Measurements from ENCODE around the gene NDUFS7.

The NDUFS7 gene

GRCh38 chr19:1360818-1361461 is 22.8 kb upstream of the NDUFS7 start:
- H3K4me3 Mint-ChIP-seq, result no peak overlapping the region
- H3K27ac Mint-ChIP-seq, result no peak overlapping the region
- H3K36me3 Mint-ChIP-seq (ENCODE audit: low read depth), result peaks cover 50% of the 10 kb centered on the region
- ATAC-seq, result no peak
- no peaks in the 10 kb centered on the region for H3K9me3 Mint-ChIP-seq
- peaks cover 40% of the 10 kb centered on the region for H3K4me1 Mint-ChIP-seq
- no peaks in the 10 kb centered on the region for H3K27me3 Mint-ChIP-seq
- no peak for DNase-seq

DNA sequence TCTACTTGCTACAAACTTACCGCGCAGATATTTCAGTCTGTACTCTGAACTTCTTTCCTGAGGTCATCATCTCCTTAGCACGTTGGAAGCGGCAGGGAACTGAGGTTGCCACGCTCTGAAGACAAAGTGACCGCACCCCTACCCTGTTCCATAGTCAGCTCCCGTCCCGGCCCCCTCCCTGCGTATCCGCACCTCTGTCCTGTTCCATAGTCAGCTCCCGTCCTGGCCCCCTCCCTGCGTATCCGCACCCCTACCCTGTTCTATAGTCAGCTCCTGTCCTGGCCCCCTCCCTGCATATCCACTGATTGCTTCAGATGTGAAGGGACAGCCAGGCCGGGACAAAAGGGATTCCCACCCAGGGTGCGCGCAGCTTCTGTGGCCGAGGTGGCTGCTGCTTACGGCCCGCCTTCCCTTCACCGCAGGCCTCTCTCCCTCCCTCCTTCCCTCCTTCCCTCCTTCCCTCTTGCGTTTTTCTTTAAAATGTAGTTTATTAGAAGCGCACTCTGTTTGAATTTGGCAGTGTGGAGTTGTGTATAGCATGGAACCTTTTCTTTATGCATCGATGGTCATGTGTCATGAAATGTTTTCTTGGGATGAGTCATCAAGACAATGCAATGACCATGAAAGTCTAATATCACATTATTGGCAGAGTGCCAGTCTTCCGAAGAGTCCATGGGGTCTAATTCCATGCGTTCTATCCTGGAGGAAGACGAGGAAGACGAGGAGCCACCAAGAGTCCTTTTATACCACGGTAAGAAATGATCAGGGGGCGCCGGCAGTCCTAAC is 21.9 kb upstream of the NDUFS7 start:
- Mint-ChIP-seq H3K36me3 (ENCODE audit: low read depth) (peaks cover 49% of the 10 kb centered on the region), H3K9me3 (no peaks in the 10 kb centered on the region), H3K4me1 (peaks cover 34% of the 10 kb centered on the region), H3K4me3 (no peak overlapping the region), H3K27ac (no peak overlapping the region), H3K27me3 (no peaks in the 10 kb centered on the region)
- no peak for ATAC-seq
- DNase-seq, result no peak

- H3K4me1 Mint-ChIP-seq, result peaks cover 31% of the 10 kb centered on the region
- H3K27me3 Mint-ChIP-seq, result no peaks in the 10 kb centered on the region
- no peaks in the 10 kb centered on the region for H3K9me3 Mint-ChIP-seq
- ATAC-seq, result no peak
- peaks cover 43% of the 10 kb centered on the region for H3K36me3 Mint-ChIP-seq (ENCODE audit: low read depth)
- no peak overlapping the region for H3K4me3 Mint-ChIP-seq
- no peak for DNase-seq
- no peak overlapping the region for H3K27ac Mint-ChIP-seq
Measured at GRCh38 chr19:1362387-1363257, 21.1 kb upstream of the NDUFS7 start.

DNA sequence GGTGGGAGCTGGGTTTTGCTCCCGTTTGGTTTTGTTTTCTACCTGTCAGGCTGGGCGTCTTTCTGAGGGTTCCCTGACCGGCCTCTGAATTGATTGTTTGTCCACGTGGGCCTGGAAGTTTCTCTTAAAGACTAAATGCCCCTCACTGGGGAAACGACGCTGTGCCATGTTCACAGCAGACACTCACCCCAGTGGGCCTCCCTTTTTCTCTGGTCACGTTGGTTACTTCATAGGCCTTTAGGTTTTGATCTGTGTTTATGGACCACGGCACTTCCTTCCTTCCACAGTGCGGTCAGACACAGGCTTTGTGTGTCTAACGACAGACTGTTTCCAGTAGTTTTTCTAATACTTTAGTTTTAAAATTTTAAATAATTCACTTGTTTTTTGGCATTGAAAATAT is 20.1 kb upstream of the NDUFS7 start:
- no peaks in the 10 kb centered on the region for H3K9me3 Mint-ChIP-seq
- H3K4me1 Mint-ChIP-seq, result peaks cover 31% of the 10 kb centered on the region
- H3K36me3 Mint-ChIP-seq (ENCODE audit: low read depth), result peaks cover 38% of the 10 kb centered on the region
- peak overlapping the region; percentile 50 for H3K4me3 Mint-ChIP-seq
- peak overlapping the region; percentile 56 for H3K27ac Mint-ChIP-seq
- ATAC-seq (peak; percentile 58), DNase-seq (no peak)
- no peaks in the 10 kb centered on the region for H3K27me3 Mint-ChIP-seq

DNA sequence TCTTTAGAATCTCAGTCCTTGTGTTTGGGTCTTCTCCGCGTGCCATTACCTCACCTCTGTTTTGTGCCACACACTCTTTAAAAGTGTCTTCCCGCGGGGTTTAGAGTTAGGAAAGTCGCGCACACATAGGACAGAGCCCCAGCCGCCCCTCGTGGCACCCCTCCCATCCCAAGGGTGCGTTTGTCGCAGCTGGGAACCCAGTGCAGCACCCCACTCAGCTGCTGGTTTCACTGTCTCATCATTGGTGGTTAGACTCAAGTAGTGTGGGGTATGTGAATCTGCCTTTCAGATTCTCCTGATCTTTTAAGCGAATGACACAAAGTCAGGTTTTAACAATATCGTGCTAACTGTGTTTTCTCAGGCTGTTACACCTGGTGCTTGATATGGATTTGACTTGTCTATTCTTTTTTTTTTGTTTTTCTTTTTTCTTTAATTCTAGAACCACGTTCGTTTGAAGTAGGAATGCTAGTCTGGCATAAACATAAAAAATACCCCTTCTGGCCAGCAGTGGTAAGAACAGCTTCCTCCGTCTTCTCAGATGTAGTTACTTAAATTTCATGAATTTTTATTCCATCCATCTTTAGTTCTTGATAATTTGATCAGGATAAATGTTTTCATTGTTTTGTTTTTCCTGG is 19.5 kb upstream of the NDUFS7 start:
- DNase-seq (no peak), ATAC-seq (peak; percentile 79)
- Mint-ChIP-seq H3K27me3 (no peaks in the 10 kb centered on the region), H3K4me3 (peak overlapping the region; percentile 50), H3K27ac (peak overlapping the region; percentile 56), H3K4me1 (peaks cover 31% of the 10 kb centered on the region), H3K36me3 (ENCODE audit: low read depth) (peaks cover 35% of the 10 kb centered on the region), H3K9me3 (no peaks in the 10 kb centered on the region)

DNA sequence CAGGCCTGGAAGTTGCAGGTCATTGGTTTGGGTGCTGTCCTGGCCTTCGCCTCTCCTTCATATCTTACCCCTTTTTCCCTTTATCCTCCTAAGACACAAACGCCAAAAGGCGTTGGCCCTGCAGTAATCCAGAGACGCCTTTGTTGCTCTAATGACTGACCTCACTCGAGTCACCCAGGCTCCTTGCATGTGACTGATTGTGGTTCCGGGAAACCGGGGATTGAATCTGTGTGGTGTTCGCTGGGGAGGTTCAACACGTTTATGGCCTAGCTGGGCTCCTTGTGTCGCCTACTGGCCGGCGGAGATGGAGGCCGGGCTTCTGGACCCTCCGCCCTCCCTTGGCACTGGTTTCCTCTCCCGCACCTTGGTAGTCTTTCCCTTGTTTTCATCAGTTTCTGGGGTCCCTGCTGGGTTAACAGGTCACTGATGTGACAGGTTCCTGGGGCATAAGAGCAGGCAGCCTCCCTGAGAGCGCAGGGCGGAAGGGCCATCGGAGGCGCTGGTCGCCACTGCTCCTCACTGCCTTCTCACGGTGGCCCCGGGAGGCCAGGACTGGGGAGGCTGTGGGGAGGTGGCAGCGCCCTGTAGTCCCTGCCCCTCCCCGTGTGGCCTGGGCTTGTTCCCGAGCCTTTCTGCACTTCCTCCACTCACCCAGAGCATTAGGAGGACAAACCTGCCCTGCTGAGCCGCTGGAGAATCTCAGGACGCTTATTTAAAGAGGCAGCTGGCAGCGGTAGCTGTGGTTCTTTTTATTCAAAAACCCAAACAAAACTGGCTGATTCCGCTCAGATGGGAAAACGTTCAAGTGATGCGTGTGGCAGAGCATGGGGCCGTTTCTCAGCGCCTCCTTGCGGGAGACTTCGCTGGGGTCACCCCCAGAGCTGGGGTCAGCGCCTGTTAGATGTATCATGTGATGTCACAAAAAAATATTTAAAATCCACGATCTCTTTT is 18.1 kb upstream of the NDUFS7 start:
- Mint-ChIP-seq H3K36me3 (ENCODE audit: low read depth) (peaks cover 30% of the 10 kb centered on the region), H3K9me3 (no peaks in the 10 kb centered on the region), H3K27ac (no peak overlapping the region), H3K4me3 (no peak overlapping the region), H3K27me3 (no peaks in the 10 kb centered on the region), H3K4me1 (peaks cover 31% of the 10 kb centered on the region)
- no peak for ATAC-seq
- no peak for DNase-seq

GRCh38 chr19:1366296-1366695 is 17.4 kb upstream of the NDUFS7 start:
- no peaks in the 10 kb centered on the region for H3K27me3 Mint-ChIP-seq
- no peak overlapping the region for H3K27ac Mint-ChIP-seq
- ATAC-seq, result no peak
- H3K4me1 Mint-ChIP-seq, result peaks cover 31% of the 10 kb centered on the region
- H3K36me3 Mint-ChIP-seq (ENCODE audit: low read depth), result peaks cover 30% of the 10 kb centered on the region
- H3K4me3 Mint-ChIP-seq, result no peak overlapping the region
- H3K9me3 Mint-ChIP-seq, result no peaks in the 10 kb centered on the region
- DNase-seq, result no peak

- DNase-seq, result no peak
- Mint-ChIP-seq H3K4me3 (no peak overlapping the region), H3K4me1 (peaks cover 27% of the 10 kb centered on the region), H3K27ac (no peak overlapping the region), H3K36me3 (ENCODE audit: low read depth) (peaks cover 25% of the 10 kb centered on the region), H3K27me3 (no peaks in the 10 kb centered on the region), H3K9me3 (no peaks in the 10 kb centered on the region)
- no peak for ATAC-seq
Measured at GRCh38 chr19:1366899-1367870, 16.5 kb upstream of the NDUFS7 start.

GRCh38 chr19:1369214-1369805 is 14.4 kb upstream of the NDUFS7 start:
- ATAC-seq (no peak), DNase-seq (no peak)
- H3K9me3 Mint-ChIP-seq, result no peaks in the 10 kb centered on the region
- H3K36me3 Mint-ChIP-seq (ENCODE audit: low read depth), result peaks cover 12% of the 10 kb centered on the region
- no peak overlapping the region for H3K4me3 Mint-ChIP-seq
- H3K4me1 Mint-ChIP-seq, result peaks cover 7% of the 10 kb centered on the region
- no peak overlapping the region for H3K27ac Mint-ChIP-seq
- H3K27me3 Mint-ChIP-seq, result no peaks in the 10 kb centered on the region

DNA sequence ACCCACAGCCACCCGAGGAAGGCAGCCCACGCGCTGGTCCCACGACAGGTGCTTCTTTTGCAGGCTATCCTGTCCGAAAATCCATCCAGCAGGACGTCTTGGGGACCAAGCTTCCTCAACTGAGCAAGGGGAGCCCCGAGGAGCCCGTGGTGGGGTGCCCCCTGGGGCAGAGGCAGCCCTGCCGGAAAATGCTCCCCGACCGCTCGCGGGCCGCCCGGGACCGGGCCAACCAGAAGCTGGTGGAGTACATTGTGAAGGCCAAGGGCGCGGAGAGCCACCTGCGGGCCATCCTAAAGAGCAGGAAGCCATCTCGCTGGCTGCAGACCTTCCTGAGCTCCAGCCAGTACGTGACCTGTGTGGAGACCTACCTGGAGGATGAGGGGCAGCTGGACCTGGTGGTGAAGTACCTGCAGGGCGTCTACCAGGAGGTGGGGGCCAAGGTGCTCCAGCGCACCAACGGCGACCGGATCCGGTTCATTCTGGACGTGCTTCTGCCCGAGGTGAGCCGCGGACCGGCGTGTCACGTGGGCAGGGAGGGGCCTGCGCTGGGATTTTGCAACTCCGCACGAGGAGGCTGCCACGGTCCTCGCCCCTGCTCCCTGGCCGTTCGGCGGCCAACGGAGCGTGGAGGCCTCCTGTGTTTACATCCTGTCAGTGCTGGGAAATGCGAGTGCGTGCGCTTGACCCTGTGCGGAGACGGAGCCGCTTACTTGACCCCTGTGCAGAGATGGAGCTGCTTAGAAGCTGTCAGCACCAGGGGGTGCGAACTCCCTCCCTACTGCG is 12.9 kb upstream of the NDUFS7 start:
- no peaks in the 10 kb centered on the region for H3K4me1 Mint-ChIP-seq
- no peaks in the 10 kb centered on the region for H3K27me3 Mint-ChIP-seq
- H3K4me3 Mint-ChIP-seq, result no peak overlapping the region
- ATAC-seq, result no peak
- H3K27ac Mint-ChIP-seq, result no peak overlapping the region
- no peaks in the 10 kb centered on the region for H3K9me3 Mint-ChIP-seq
- DNase-seq, result no peak
- peaks cover 10% of the 10 kb centered on the region for H3K36me3 Mint-ChIP-seq (ENCODE audit: low read depth)

GRCh38 chr19:1373042-1373533 is 10.6 kb upstream of the NDUFS7 start:
- Mint-ChIP-seq H3K27ac (no peak overlapping the region), H3K9me3 (no peaks in the 10 kb centered on the region), H3K4me1 (no peaks in the 10 kb centered on the region), H3K4me3 (no peak overlapping the region), H3K36me3 (ENCODE audit: low read depth) (peaks cover 11% of the 10 kb centered on the region), H3K27me3 (no peaks in the 10 kb centered on the region)
- DNase-seq (no peak), ATAC-seq (no peak)

All from activated naive CD8-positive, alpha-beta T cell treated with anti-CD3 and anti-CD28 coated beads, Interleukin-2, amount 50 U/mL, for 24 hours (primary cell).